Skeletal muscle tissue (tissue), 4 donors: ENCODE results near the gene PARD6G. TPM values are rescaled to one million over a fixed set of nuclear protein-coding genes. Genes with fewer than 3 reads are reported as not detected.

ENCODE experiments used
- H3K27ac ChIP-seq: one replicate; pipeline ENCODE4 v1.7.0; 2013; ENCODE audit warnings: mild to moderate bottlenecking, low read depth, low read length, inconsistent platforms
- H3K27me3 ChIP-seq, 3 donors: one replicate each; pipeline ENCODE4 v1.7.0; 2013; ENCODE audit warnings: low read length in 3 of 3; ENCODE audit not compliant: control insufficient read depth in 3 of 3, insufficient read depth in 3 of 3
- H3K36me3 ChIP-seq, 3 donors: one replicate each; pipeline ENCODE4 v1.7.0; 2013; ENCODE audit warnings: low read length in 3 of 3; ENCODE audit not compliant: control insufficient read depth in 3 of 3, insufficient read depth in 3 of 3
- H3K4me1 ChIP-seq, 3 donors: one replicate each; pipeline ENCODE4 v1.7.0; 2013; ENCODE audit warnings: low read length in 3 of 3, mild to moderate bottlenecking in 3 of 3; ENCODE audit not compliant: control insufficient read depth in 3 of 3, insufficient read depth in 3 of 3
- H3K4me3 ChIP-seq, 3 donors: one replicate each; pipeline ENCODE4 v1.7.0; 2013; ENCODE audit warnings: low read length in 3 of 3
- H3K9ac ChIP-seq, 3 donors: one replicate each; pipeline ENCODE4 v1.7.0; 2013; ENCODE audit warnings: low read length in 3 of 3, mild to moderate bottlenecking in 3 of 3, moderate library complexity in 2 of 3, low read depth in 1 of 3
- H3K9me3 ChIP-seq, 3 donors: one replicate each; pipeline ENCODE4 v1.7.0; 2013; ENCODE audit warnings: low read length in 3 of 3; ENCODE audit not compliant: control insufficient read depth in 3 of 3
- total RNA-seq: library from RNA; depleted of rRNA; stranded (reverse); fragments of >200 nt; gene quantifications from one replicate; pipeline ENCODE4 v1.2.3, GENCODE V29; 2014
- donor health status: Osteomylitis.

Gene PARD6G
- total RNA-seq, 1 donor from 2014 or later = 3.7 TPM

GRCh38 chr18:80191907-80192652 is 55.2 kb downstream of the PARD6G start:
- Histone ChIP-seq H3K4me1 (no peaks in the 10 kb centered on the region), H3K36me3 (no peaks in the 10 kb centered on the region), H3K9ac (no peak overlapping the region), H3K27me3 (no peaks in the 10 kb centered on the region), H3K4me3 (no peak overlapping the region), H3K9me3 (no peaks in the 10 kb centered on the region), H3K27ac (no peak overlapping the region)

- H3K27me3 ChIP-seq = no peaks in the 10 kb centered on the region
- H3K9me3 ChIP-seq = no peaks in the 10 kb centered on the region
- H3K27ac ChIP-seq = no peak overlapping the region
- no peaks in the 10 kb centered on the region for H3K4me1 ChIP-seq
- no peak overlapping the region for H3K9ac ChIP-seq
- no peak overlapping the region for H3K4me3 ChIP-seq
- H3K36me3 ChIP-seq = no peaks in the 10 kb centered on the region
These were observed 56.0 kb downstream of the PARD6G start for GRCh38 chr18:80191264-80191663.

- Histone ChIP-seq H3K4me1 (no peaks in the 10 kb centered on the region), H3K27me3 (no peaks in the 10 kb centered on the region), H3K27ac (no peak overlapping the region), H3K9ac (no peak overlapping the region), H3K4me3 (no peak overlapping the region), H3K36me3 (no peaks in the 10 kb centered on the region), H3K9me3 (no peaks in the 10 kb centered on the region)
These were observed 57.0 kb downstream of the PARD6G start for GRCh38 chr18:80190311-80190710.

GRCh38 chr18:80189531-80189865 is 57.8 kb downstream of the PARD6G start:
- Histone ChIP-seq H3K4me1 (no peaks in the 10 kb centered on the region), H3K27ac (no peak overlapping the region), H3K36me3 (no peaks in the 10 kb centered on the region), H3K9me3 (no peaks in the 10 kb centered on the region), H3K4me3 (no peak overlapping the region), H3K27me3 (no peaks in the 10 kb centered on the region), H3K9ac (no peak overlapping the region)

- no peak overlapping the region for H3K4me3 ChIP-seq
- H3K27ac ChIP-seq = no peak overlapping the region
These were observed 58.4 kb downstream of the PARD6G start for GRCh38 chr18:80188643-80189530.

GRCh38 chr18:80187956-80188642 is 59.2 kb downstream of the PARD6G start:
- H3K9me3 ChIP-seq = no peaks in the 10 kb centered on the region
- no peaks in the 10 kb centered on the region for H3K4me1 ChIP-seq
- H3K4me3 ChIP-seq = no peak overlapping the region

More at GRCh38 chr18:80188643-80189530, 58.4 kb downstream of the PARD6G start:
- Histone ChIP-seq H3K4me1 (no peaks in the 10 kb centered on the region), H3K9me3 (no peaks in the 10 kb centered on the region), H3K9ac (no peak overlapping the region), H3K36me3 (no peaks in the 10 kb centered on the region), H3K27me3 (no peaks in the 10 kb centered on the region)

GRCh38 chr18:80185545-80185944 is 61.8 kb downstream of the PARD6G start:
- H3K27me3 ChIP-seq = peaks cover 0 to 8% (median 0%) of the 10 kb centered on the region in 3 donors
- no peaks in the 10 kb centered on the region for H3K9me3 ChIP-seq
- no peaks in the 10 kb centered on the region for H3K4me1 ChIP-seq
- H3K36me3 ChIP-seq = no peaks in the 10 kb centered on the region
- H3K9ac ChIP-seq = no peak overlapping the region
- no peak overlapping the region for H3K4me3 ChIP-seq
- no peak overlapping the region for H3K27ac ChIP-seq

More at GRCh38 chr18:80187956-80188642, 59.2 kb downstream of the PARD6G start:
- H3K9ac ChIP-seq = no peak overlapping the region
- H3K27ac ChIP-seq = no peak overlapping the region
- no peaks in the 10 kb centered on the region for H3K36me3 ChIP-seq
- H3K27me3 ChIP-seq = no peaks in the 10 kb centered on the region

- Histone ChIP-seq H3K4me3 (no peak overlapping the region), H3K36me3 (no peaks in the 10 kb centered on the region), H3K4me1 (no peaks in the 10 kb centered on the region), H3K9me3 (no peaks in the 10 kb centered on the region), H3K27me3 (peaks cover 0 to 8% (median 0%) of the 10 kb centered on the region in 3 donors), H3K9ac (no peak overlapping the region), H3K27ac (no peak overlapping the region)
These were observed 63.0 kb downstream of the PARD6G start for GRCh38 chr18:80184243-80184772.

GRCh38 chr18:80183273-80184050 is 63.9 kb downstream of the PARD6G start:
- Histone ChIP-seq H3K4me3 (no peak overlapping the region), H3K4me1 (no peaks in the 10 kb centered on the region), H3K27me3 (peaks cover 0 to 10% (median 0%) of the 10 kb centered on the region in 3 donors), H3K9ac (no peak overlapping the region), H3K36me3 (no peaks in the 10 kb centered on the region), H3K9me3 (no peaks in the 10 kb centered on the region), H3K27ac (no peak overlapping the region)
